Activated CD4-positive, alpha-beta T cell treated with anti-CD3 and anti-CD28 coated beads, Interleukin-2, amount 10 ng/mL, durations not matched to agents 7 days and 5 days (primary cell): ENCODE results near the gene ATP6V0A4. TPM values are rescaled to one million over a fixed set of nuclear protein-coding genes. Genes with fewer than 3 reads are reported as not detected.
"Not testable (repeated sequence)": the region's sequence is repeated elsewhere in the genome, so short reads cannot be mapped to it uniquely, and the experiment has no call there.

Source experiments
- CTCF ChIA-PET: fragments of 350-600 bp; sonication (Branson Sonifier 250); formaldehyde crosslinking; loops from one replicate; lab custom pipeline; 2021; ENCODE audit warnings: antibody characterized with exemption; lab: Charles Lee
- POLR2A ChIA-PET: fragments of 350-600 bp; sonication (Branson Sonifier 250); formaldehyde crosslinking; loops from one replicate; lab custom pipeline; 2021; ENCODE audit warnings: antibody characterized with exemption; lab: Charles Lee
- DNase-seq: peaks from one replicate; pipeline ENCODE4 v3.0.0-alpha.2; 2020
- H3K27ac Mint-ChIP-seq: one replicate; pipeline ENCODE4 v1.8.0; 2021; ENCODE audit warnings: mild to moderate bottlenecking, moderate library complexity, mixed read lengths
- H3K27me3 Mint-ChIP-seq: one replicate; pipeline ENCODE4 v1.8.0; 2021; ENCODE audit warnings: mixed read lengths
- H3K36me3 Mint-ChIP-seq: one replicate; pipeline ENCODE4 v1.8.0; 2021; ENCODE audit warnings: low read depth, mixed read lengths
- H3K4me1 Mint-ChIP-seq: one replicate; pipeline ENCODE4 v1.8.0; 2021; ENCODE audit warnings: mixed read lengths
- H3K4me3 Mint-ChIP-seq: one replicate; pipeline ENCODE4 v1.8.0; 2021; ENCODE audit warnings: mild to moderate bottlenecking, moderate library complexity, mixed read lengths
- H3K9me3 Mint-ChIP-seq: one replicate; pipeline ENCODE4 v1.8.0; 2021; ENCODE audit warnings: mixed read lengths
- total RNA-seq, 2 experiments: library from RNA; stranded (reverse); gene quantifications; one replicate each; pipeline ENCODE4 v1.2.3, GENCODE V29; 2021

Gene ATP6V0A4
- total RNA-seq, 2 experiments from 2014 or later, result not detected

GRCh38 chr7:138712652-138713051 is 85.3 kb downstream of the ATP6V0A4 start:
- ChIA-PET CTCF (interaction anchor here (1.3 kb wide), 1 partner anchor 10 kb away, joined by 3 read pairs; no protein-coding TSS in a partner anchor), POLR2A (no interaction called here)
- H3K27me3 Mint-ChIP-seq, result peaks cover 2% of the 10 kb centered on the region

GRCh38 chr7:138710536-138711385 is 87.2 kb downstream of the ATP6V0A4 start:
- H3K27ac Mint-ChIP-seq, result peak overlapping the region; percentile 13
- ChIA-PET CTCF (interaction anchor here (0.6 kb wide), 1 partner anchor 303 kb away, joined by 4 read pairs; no protein-coding TSS in a partner anchor), POLR2A (no interaction called here)
- H3K27me3 Mint-ChIP-seq, result no peaks in the 10 kb centered on the region
- no peak for DNase-seq
- no peaks in the 10 kb centered on the region for H3K9me3 Mint-ChIP-seq
- no peak overlapping the region for H3K4me3 Mint-ChIP-seq
- H3K4me1 Mint-ChIP-seq, result peaks cover 12% of the 10 kb centered on the region
- H3K36me3 Mint-ChIP-seq, result no peaks in the 10 kb centered on the region

More at GRCh38 chr7:138712652-138713051, 85.3 kb downstream of the ATP6V0A4 start:
- Mint-ChIP-seq H3K4me3 (no peak overlapping the region), H3K27ac (no peak overlapping the region), H3K36me3 (no peaks in the 10 kb centered on the region), H3K9me3 (no peaks in the 10 kb centered on the region), H3K4me1 (peaks cover 18% of the 10 kb centered on the region)
- DNase-seq, result no peak

GRCh38 chr7:138705167-138705566 is 92.8 kb downstream of the ATP6V0A4 start:
- H3K27ac Mint-ChIP-seq, result no peak overlapping the region
- no peak overlapping the region for H3K4me3 Mint-ChIP-seq
- POLR2A ChIA-PET, result no interaction called here
- no peaks in the 10 kb centered on the region for H3K36me3 Mint-ChIP-seq
- no peak for DNase-seq
- no peaks in the 10 kb centered on the region for H3K9me3 Mint-ChIP-seq
- CTCF ChIA-PET, result interaction anchor here (1.0 to 1.3 kb wide), 2 partner anchors 11 to 703 kb away, joined by 3 to 4 read pairs; partner anchors contain the start of gene CREB3L2
- no peaks in the 10 kb centered on the region for H3K4me1 Mint-ChIP-seq
- H3K27me3 Mint-ChIP-seq, result no peaks in the 10 kb centered on the region

GRCh38 chr7:138701537-138701923 is 96.5 kb downstream of the ATP6V0A4 start:
- H3K27me3 Mint-ChIP-seq, result peaks cover 2% of the 10 kb centered on the region
- H3K9me3 Mint-ChIP-seq, result no peaks in the 10 kb centered on the region
- ChIA-PET POLR2A (no interaction called here), CTCF (no interaction called here)
- H3K4me3 Mint-ChIP-seq, result no peak overlapping the region
- DNase-seq, result no peak
- no peak overlapping the region for H3K27ac Mint-ChIP-seq
- H3K4me1 Mint-ChIP-seq, result no peaks in the 10 kb centered on the region
- H3K36me3 Mint-ChIP-seq, result no peaks in the 10 kb centered on the region

GRCh38 chr7:138700857-138701536 is 97.0 kb downstream of the ATP6V0A4 start, which contains the start of gene SVOPL:
SVOPL (minus strand) TSS chr7:138701362; CDS start chr7:138679045, 22,317 bp downstream.
- CTCF ChIA-PET, result no interaction called here
- POLR2A ChIA-PET, result no interaction called here
- Mint-ChIP-seq H3K4me3 (no peak within 1 kb of the TSS), H3K36me3 (no peaks in the 10 kb centered on the region), H3K27ac (no peak within 1 kb of the TSS), H3K9me3 (no peaks in the 10 kb centered on the region), H3K27me3 (peaks cover 2% of the 10 kb centered on the region), H3K4me1 (no peaks in the 10 kb centered on the region)
- no peak for DNase-seq

GRCh38 chr7:138699661-138700060 is 98.3 kb downstream of the ATP6V0A4 start:
- Mint-ChIP-seq H3K4me3 (no peak overlapping the region), H3K36me3 (no peaks in the 10 kb centered on the region), H3K27me3 (peaks cover 4% of the 10 kb centered on the region), H3K4me1 (no peaks in the 10 kb centered on the region), H3K27ac (no peak overlapping the region), H3K9me3 (no peaks in the 10 kb centered on the region)
- POLR2A ChIA-PET, result no interaction called here
- no peak for DNase-seq
- CTCF ChIA-PET, result interaction anchor here (0.6 kb wide), 1 partner anchor 221 kb away, joined by 3 read pairs; no protein-coding TSS in a partner anchor

- Mint-ChIP-seq H3K4me3 (no peak overlapping the region), H3K36me3 (no peaks in the 10 kb centered on the region), H3K9me3 (no peaks in the 10 kb centered on the region), H3K27ac (no peak overlapping the region), H3K4me1 (no peaks in the 10 kb centered on the region), H3K27me3 (peaks cover 4% of the 10 kb centered on the region)
- no peak for DNase-seq
- ChIA-PET POLR2A (no interaction called here), CTCF (no interaction called here)
Observed at GRCh38 chr7:138698281-138698680, 99.7 kb downstream of the ATP6V0A4 start.

GRCh38 chr7:138697535-138698182 is 100.3 kb downstream of the ATP6V0A4 start:
- CTCF ChIA-PET, result no interaction called here
- Mint-ChIP-seq H3K27ac (no peak overlapping the region), H3K4me1 (no peaks in the 10 kb centered on the region), H3K36me3 (no peaks in the 10 kb centered on the region), H3K9me3 (no peaks in the 10 kb centered on the region), H3K4me3 (no peak overlapping the region), H3K27me3 (peaks cover 4% of the 10 kb centered on the region)
- POLR2A ChIA-PET, result no interaction called here
- DNase-seq, result no peak

- DNase-seq, H3K4me1 Mint-ChIP-seq, H3K9me3 Mint-ChIP-seq, POLR2A ChIA-PET, H3K27me3 Mint-ChIP-seq, H3K36me3 Mint-ChIP-seq, H3K4me3 Mint-ChIP-seq, CTCF ChIA-PET, H3K27ac Mint-ChIP-seq: not testable (repeated sequence)
Observed at GRCh38 chr7:138695776-138696175, 102.2 kb downstream of the ATP6V0A4 start.

GRCh38 chr7:138695106-138695505 is 102.9 kb downstream of the ATP6V0A4 start:
- no peak for DNase-seq
- Mint-ChIP-seq H3K36me3 (no peaks in the 10 kb centered on the region), H3K4me3 (no peak overlapping the region), H3K27me3 (peaks cover 6% of the 10 kb centered on the region), H3K27ac (no peak overlapping the region), H3K9me3 (no peaks in the 10 kb centered on the region), H3K4me1 (no peaks in the 10 kb centered on the region)
- ChIA-PET POLR2A (no interaction called here), CTCF (no interaction called here)

- no peak for DNase-seq
- Mint-ChIP-seq H3K36me3 (no peaks in the 10 kb centered on the region), H3K4me1 (no peaks in the 10 kb centered on the region), H3K4me3 (no peak overlapping the region), H3K27me3 (peaks cover 4% of the 10 kb centered on the region), H3K9me3 (peaks cover 8% of the 10 kb centered on the region), H3K27ac (no peak overlapping the region)
- ChIA-PET POLR2A (no interaction called here), CTCF (no interaction called here)
Observed at GRCh38 chr7:138691178-138691577, 106.8 kb downstream of the ATP6V0A4 start.

GRCh38 chr7:138690495-138690894 is 107.5 kb downstream of the ATP6V0A4 start:
- Mint-ChIP-seq H3K27me3 (peaks cover 4% of the 10 kb centered on the region), H3K36me3 (no peaks in the 10 kb centered on the region), H3K27ac (no peak overlapping the region), H3K9me3 (peaks cover 8% of the 10 kb centered on the region), H3K4me3 (no peak overlapping the region), H3K4me1 (no peaks in the 10 kb centered on the region)
- POLR2A ChIA-PET, result no interaction called here
- DNase-seq, result no peak
- CTCF ChIA-PET, result no interaction called here

GRCh38 chr7:138688037-138688436 is 110.0 kb downstream of the ATP6V0A4 start:
- CTCF ChIA-PET, H3K4me3 Mint-ChIP-seq: not testable (repeated sequence)

More at GRCh38 chr7:138688037-138688436, 110.0 kb downstream of the ATP6V0A4 start:
- H3K4me1 Mint-ChIP-seq, H3K27me3 Mint-ChIP-seq, H3K36me3 Mint-ChIP-seq, H3K27ac Mint-ChIP-seq, DNase-seq, H3K9me3 Mint-ChIP-seq, POLR2A ChIA-PET: not testable (repeated sequence)
